ENCODE data around the gene PDE9A. TPM values are rescaled to one million over a fixed set of nuclear protein-coding genes. Genes with fewer than 3 reads are reported as not detected.
"Not testable (repeated sequence)": the region's sequence is repeated elsewhere in the genome, so short reads cannot be mapped to it uniquely, and the experiment has no call there.

Gene PDE9A
- total RNA-seq, 2 experiments from 2014 or later, result 7.5 to 8.6 TPM

- CTCF ChIA-PET, result no interaction called here
- intact Hi-C loops (cut with micrococcal nuclease), result loop anchor here (2.0 to 10.0 kb wide), 2 partner anchors 17 to 333 kb away; no protein-coding TSS in a partner anchor
- Mint-ChIP-seq H3K27ac (no peak overlapping the region), H3K4me1 (ENCODE audit: low read depth) (peaks cover 14% of the 10 kb centered on the region), H3K27me3 (peaks cover 8% of the 10 kb centered on the region), H3K4me3 (no peak overlapping the region), H3K36me3 (no peaks in the 10 kb centered on the region), H3K9me3 (no peaks in the 10 kb centered on the region)
- DNase-seq, result no peak
- POLR2A ChIA-PET, result no interaction called here
These were observed 144.7 kb downstream of the PDE9A start for GRCh38 chr21:42798106-42798505.

DNA sequence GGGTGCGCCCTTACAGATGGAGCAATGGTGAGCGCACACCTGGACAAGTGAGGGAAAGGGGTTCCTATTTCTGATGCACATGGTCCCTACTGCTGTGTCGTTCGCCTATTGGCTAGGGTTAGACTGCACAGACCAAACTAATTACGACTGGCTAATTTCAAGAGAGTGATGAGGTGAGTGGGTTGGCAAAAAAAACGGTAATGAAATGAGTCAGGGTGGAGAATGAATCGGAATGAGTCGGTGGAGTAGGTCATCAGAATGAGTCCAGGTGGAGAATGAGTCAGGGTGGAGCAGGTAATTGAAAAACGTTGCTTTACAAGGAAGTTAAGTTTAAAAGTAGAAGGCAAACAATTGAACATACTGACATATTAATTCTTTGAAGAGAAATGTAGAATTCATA is 146.1 kb downstream of the PDE9A start:
- intact Hi-C loops (cut with micrococcal nuclease), result loop anchor here (2.0 to 10.0 kb wide), 2 partner anchors 19 to 335 kb away; no protein-coding TSS in a partner anchor
- Mint-ChIP-seq H3K27ac (peak overlapping the region; percentile 5), H3K27me3 (peaks cover 8% of the 10 kb centered on the region), H3K36me3 (no peaks in the 10 kb centered on the region), H3K4me1 (ENCODE audit: low read depth) (peaks cover 14% of the 10 kb centered on the region), H3K9me3 (no peaks in the 10 kb centered on the region), H3K4me3 (no peak overlapping the region)
- POLR2A ChIA-PET, result no interaction called here
- CTCF ChIA-PET, result no interaction called here
- DNase-seq, result peak; percentile 71

DNA sequence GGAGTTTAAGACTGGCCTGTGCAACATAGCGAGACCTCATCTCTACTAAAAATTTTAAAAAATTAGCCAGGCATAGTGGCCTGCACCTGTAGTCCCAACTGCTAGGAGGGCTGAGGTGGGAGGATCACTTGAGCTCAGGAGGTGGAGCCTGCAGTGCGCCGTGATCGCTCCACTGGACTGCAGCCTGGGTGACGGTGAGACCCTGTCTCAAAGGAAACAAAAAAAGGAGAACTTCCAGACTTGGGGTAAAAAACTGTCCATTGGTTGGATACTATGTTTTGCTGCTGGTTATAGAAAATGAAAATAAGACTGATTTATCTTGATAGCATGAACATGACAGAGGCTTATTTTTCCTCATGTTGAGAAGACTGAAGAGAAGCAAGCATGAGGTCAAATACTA is 146.5 kb downstream of the PDE9A start:
- no peaks in the 10 kb centered on the region for H3K36me3 Mint-ChIP-seq
- intact Hi-C loops (cut with micrococcal nuclease), result loop anchor here (2.0 to 10.0 kb wide), 2 partner anchors 19 to 335 kb away; no protein-coding TSS in a partner anchor
- H3K27me3 Mint-ChIP-seq, result peaks cover 10% of the 10 kb centered on the region
- H3K4me1 Mint-ChIP-seq (ENCODE audit: low read depth), result peaks cover 14% of the 10 kb centered on the region
- no peak overlapping the region for H3K4me3 Mint-ChIP-seq
- ChIA-PET CTCF (no interaction called here), POLR2A (no interaction called here)
- H3K27ac Mint-ChIP-seq, result peak overlapping the region; percentile 68
- DNase-seq, result no peak
- no peaks in the 10 kb centered on the region for H3K9me3 Mint-ChIP-seq

- H3K36me3 Mint-ChIP-seq; H3K9me3 Mint-ChIP-seq; CTCF ChIA-PET; POLR2A ChIA-PET; H3K4me3 Mint-ChIP-seq; DNase-seq; H3K27ac Mint-ChIP-seq; intact Hi-C loops (cut with micrococcal nuclease): not testable (repeated sequence)
- Mint-ChIP-seq H3K4me1 (ENCODE audit: low read depth) (peaks cover 14% of the 10 kb centered on the region), H3K27me3 (peaks cover 13% of the 10 kb centered on the region)
These were observed 148.2 kb downstream of the PDE9A start for GRCh38 chr21:42801616-42802015.

DNA sequence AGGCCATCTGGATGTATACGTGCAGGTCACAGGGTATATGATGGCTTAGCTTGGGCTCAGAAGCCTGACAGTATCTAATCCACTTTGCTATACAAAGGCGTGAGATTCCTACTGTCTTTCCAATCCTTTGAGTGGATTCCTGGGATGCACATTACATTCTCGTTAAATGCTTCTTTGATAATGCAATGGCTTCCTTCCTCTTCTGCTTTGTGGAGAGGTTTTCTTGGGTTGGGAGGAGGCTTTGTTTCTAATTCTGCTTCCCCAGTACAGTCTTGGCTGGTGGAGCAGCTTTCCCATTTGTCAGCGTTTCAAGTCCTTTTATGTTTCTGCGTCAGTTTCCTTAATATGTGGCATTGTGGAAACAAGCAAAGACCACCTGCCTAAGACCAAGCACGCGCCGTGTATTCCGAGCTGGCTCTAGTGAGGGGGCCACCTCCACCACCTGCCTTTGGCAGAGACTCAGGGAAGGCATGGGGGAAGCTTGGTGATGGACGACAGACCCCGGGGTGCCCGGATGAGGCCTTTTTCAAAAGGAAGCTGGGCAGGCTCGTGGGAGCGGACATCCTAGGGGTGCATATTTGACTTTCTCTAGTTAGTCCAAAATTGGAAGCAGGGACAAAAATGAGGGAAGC is 153.2 kb downstream of the PDE9A start:
- no peak for DNase-seq
- ChIA-PET POLR2A (interaction anchor here (0.9 kb wide), 1 partner anchor 100 kb away, joined by 3 read pairs; no protein-coding TSS in a partner anchor), CTCF (interaction anchor here (1.5 kb wide), 1 partner anchor 213 kb away, joined by 4 read pairs; no protein-coding TSS in a partner anchor)
- Mint-ChIP-seq H3K27me3 (peaks cover 8% of the 10 kb centered on the region), H3K4me1 (ENCODE audit: low read depth) (no peaks in the 10 kb centered on the region), H3K9me3 (no peaks in the 10 kb centered on the region), H3K4me3 (no peak overlapping the region), H3K27ac (no peak overlapping the region), H3K36me3 (no peaks in the 10 kb centered on the region)
- intact Hi-C loops (cut with micrococcal nuclease), result no loop called here

DNA sequence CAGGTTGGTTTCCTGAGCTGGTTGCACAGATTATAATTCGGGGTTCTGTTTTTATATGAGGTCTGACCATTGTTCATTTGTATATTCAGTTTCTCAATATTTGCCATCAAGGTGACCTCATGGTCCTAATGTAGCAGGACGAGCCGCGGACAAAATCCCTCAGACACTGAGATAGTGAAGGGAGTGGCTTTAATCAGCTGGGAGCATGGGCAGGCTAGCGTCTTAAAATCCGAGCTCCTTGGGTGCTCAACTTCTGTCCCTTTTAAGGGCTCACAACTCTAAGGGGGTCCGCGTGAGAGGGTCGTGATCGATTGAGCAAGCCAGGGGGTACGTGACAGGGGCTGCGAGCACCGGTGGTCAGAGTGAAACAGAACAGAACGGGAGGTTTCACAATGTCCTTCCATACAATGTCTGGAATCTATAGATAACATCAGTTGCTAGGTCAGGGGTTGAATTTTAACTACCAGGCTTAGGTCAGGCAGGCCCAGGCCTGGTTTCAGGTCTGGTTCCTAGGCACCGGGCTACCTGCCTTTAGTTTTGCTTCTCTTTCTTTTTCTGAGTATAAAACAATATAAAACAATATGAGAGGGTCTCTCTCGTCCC is 154.0 kb downstream of the PDE9A start:
- H3K36me3 Mint-ChIP-seq; H3K27me3 Mint-ChIP-seq; DNase-seq; H3K4me3 Mint-ChIP-seq; H3K9me3 Mint-ChIP-seq; intact Hi-C loops (cut with micrococcal nuclease); POLR2A ChIA-PET; H3K27ac Mint-ChIP-seq; H3K4me1 Mint-ChIP-seq (ENCODE audit: low read depth): not testable (repeated sequence)
- CTCF ChIA-PET, result interaction anchor here (1.5 kb wide), 1 partner anchor 214 kb away, joined by 4 read pairs; no protein-coding TSS in a partner anchor

GRCh38 chr21:42807938-42808613 is 154.7 kb downstream of the PDE9A start:
- H3K27me3 Mint-ChIP-seq, result peaks cover 8% of the 10 kb centered on the region
- intact Hi-C loops (cut with micrococcal nuclease), result no loop called here
- no peak overlapping the region for H3K4me3 Mint-ChIP-seq
- H3K9me3 Mint-ChIP-seq, result no peaks in the 10 kb centered on the region
- POLR2A ChIA-PET, result no interaction called here
- H3K27ac Mint-ChIP-seq, result no peak overlapping the region
- CTCF ChIA-PET, result no interaction called here
- H3K4me1 Mint-ChIP-seq (ENCODE audit: low read depth), result no peaks in the 10 kb centered on the region
- no peaks in the 10 kb centered on the region for H3K36me3 Mint-ChIP-seq
- DNase-seq, result no peak

DNA sequence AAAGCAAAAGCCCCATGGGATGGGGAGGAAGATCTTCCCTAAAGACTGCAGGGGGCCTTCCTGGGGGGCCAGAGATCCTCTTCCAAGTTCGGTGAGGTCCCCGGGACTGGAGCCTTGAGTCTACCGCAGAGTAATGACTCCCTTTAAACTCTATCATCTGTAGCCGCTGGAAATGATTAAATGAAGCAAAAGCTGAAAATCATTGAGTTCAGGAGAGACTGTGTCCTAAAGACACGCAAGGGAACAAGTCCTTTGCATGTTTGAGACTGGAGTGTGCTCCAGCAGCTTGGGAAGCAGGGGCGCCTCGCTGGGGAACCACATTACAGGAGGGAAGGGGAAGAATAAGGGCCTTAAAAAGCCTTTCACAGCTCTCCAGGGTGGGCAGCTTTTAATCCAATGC is 155.8 kb downstream of the PDE9A start:
- ChIA-PET CTCF (no interaction called here), POLR2A (no interaction called here)
- Mint-ChIP-seq H3K4me3 (no peak overlapping the region), H3K9me3 (no peaks in the 10 kb centered on the region), H3K27ac (no peak overlapping the region), H3K4me1 (ENCODE audit: low read depth) (no peaks in the 10 kb centered on the region), H3K36me3 (no peaks in the 10 kb centered on the region), H3K27me3 (peaks cover 8% of the 10 kb centered on the region)
- intact Hi-C loops (cut with micrococcal nuclease), result no loop called here
- no peak for DNase-seq

GRCh38 chr21:42809577-42810475 is 156.4 kb downstream of the PDE9A start:
- Mint-ChIP-seq H3K27me3 (peaks cover 7% of the 10 kb centered on the region), H3K9me3 (no peaks in the 10 kb centered on the region), H3K36me3 (no peaks in the 10 kb centered on the region), H3K4me3 (no peak overlapping the region), H3K27ac (no peak overlapping the region), H3K4me1 (ENCODE audit: low read depth) (no peaks in the 10 kb centered on the region)
- intact Hi-C loops (cut with micrococcal nuclease), result no loop called here
- ChIA-PET CTCF (no interaction called here), POLR2A (no interaction called here)
- no peak for DNase-seq

- H3K36me3 Mint-ChIP-seq, result peaks cover 2% of the 10 kb centered on the region
- intact Hi-C loops (cut with micrococcal nuclease), result no loop called here
- CTCF ChIA-PET, result no interaction called here
- no peak overlapping the region for H3K4me3 Mint-ChIP-seq
- H3K4me1 Mint-ChIP-seq (ENCODE audit: low read depth), result no peaks in the 10 kb centered on the region
- H3K27me3 Mint-ChIP-seq, result no peaks in the 10 kb centered on the region
- POLR2A ChIA-PET, result no interaction called here
- peaks cover 2% of the 10 kb centered on the region for H3K9me3 Mint-ChIP-seq
- DNase-seq, result no peak
- no peak overlapping the region for H3K27ac Mint-ChIP-seq
These were observed 158.5 kb downstream of the PDE9A start for GRCh38 chr21:42811960-42812359.

DNA sequence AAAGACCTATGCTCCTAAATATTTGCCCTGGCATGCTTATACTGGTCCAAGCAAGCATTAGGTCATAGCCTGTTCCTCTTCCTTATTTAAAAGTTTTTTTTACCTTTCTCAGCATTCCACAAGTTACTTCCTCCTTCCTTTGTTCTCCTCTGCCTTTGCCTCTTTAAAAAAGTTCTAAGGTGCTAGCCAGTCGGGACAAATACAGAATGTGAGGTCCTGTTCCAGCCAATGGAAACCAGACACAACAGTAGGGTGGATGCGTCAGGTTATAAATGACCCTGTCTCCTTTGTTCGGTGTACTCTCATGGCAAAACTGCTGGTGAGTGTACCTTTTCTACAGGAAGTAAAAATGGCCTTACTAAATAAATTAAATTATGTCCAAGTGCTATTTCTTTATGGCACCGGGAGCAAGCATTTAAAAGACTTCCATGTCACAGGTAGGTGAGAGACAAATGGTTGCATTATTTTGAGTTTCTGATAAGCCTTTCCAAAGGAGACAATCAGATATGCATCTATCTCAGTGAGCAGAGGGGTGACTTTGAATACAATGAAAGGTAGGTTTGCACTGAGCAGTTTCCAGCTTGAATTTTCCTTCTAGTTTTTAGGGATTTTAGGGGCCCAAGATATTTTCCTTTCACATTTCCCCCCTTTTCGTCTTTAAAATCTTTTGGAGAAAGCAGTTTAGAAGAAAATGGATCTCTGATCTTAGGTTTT is 159.3 kb downstream of the PDE9A start:
- DNase-seq; H3K4me1 Mint-ChIP-seq (ENCODE audit: low read depth); H3K27ac Mint-ChIP-seq; CTCF ChIA-PET; intact Hi-C loops (cut with micrococcal nuclease); H3K4me3 Mint-ChIP-seq; H3K27me3 Mint-ChIP-seq; H3K36me3 Mint-ChIP-seq; POLR2A ChIA-PET; H3K9me3 Mint-ChIP-seq: not testable (repeated sequence)

Measured in activated CD4-positive, alpha-beta memory T cell treated with anti-CD3 and anti-CD28 coated beads for 36 hours (primary cell).